A204.1 (cell line): ENCODE measurements around the gene C1orf53.
"Not testable (repeated sequence)": the region's sequence is repeated elsewhere in the genome, so short reads cannot be mapped to it uniquely, and the experiment has no call there.

Experiments used
- FAIRE-seq: peaks from 2 replicates; lab custom pipeline; 2012; peaks lifted over from hg19 to GRCh38; lab: Jason Lieb, UNC

The C1orf53 gene

GRCh38 chr1:197902454-197903195, at the start of gene C1orf53:
Gene C1orf53 (plus strand): TSS chr1:197902630. CDS start chr1:197902650, 20 bp downstream.
- no peak for FAIRE-seq

GRCh38 chr1:197855751-197856150, 46.7 kb upstream of the C1orf53 start:
- not testable (repeated sequence) for FAIRE-seq

DNA sequence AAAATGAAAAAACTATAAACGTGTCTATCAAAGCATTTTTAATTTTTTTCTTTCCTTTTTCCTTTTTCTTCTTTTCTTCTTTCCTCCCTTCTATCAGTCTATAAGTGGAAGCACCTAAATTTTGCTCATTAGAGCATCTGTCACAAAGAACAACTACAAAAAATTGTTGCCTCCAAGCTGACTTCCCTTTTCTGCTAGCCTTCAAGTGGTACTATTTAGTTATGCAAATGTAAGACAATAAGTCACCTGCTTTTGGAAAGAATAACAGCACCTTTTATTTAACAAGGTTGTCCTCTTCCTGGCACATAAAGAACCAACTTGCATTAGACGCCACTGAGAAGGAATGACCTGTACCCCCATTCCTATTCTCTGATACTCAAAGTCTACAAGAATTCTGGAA, 45.0 kb upstream of the C1orf53 start:
- FAIRE-seq, result no peak

- no peak for FAIRE-seq
Observed at GRCh38 chr1:197859024-197859423, 43.4 kb upstream of the C1orf53 start.

DNA sequence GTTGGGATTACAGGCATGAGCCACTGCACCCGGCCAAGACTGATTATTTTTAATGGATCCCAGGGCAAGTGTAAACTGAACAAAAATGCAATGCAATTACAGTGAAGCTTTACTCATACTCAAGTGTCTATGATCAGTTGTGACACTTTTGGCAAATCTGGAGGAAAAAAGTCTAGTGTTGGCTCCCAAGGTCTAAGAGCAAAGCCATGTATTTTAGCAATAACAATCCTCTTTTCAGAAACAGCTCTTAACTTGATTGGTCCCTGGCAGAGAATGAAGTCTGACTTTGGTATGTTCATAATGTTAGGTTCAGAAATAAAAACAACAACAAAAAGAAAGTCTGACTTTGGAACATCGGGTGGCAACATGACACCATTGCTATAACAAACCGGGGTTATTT, 40.2 kb upstream of the C1orf53 start:
- no peak for FAIRE-seq

- no peak for FAIRE-seq
Observed at GRCh38 chr1:197862671-197863070, 39.8 kb upstream of the C1orf53 start.

DNA sequence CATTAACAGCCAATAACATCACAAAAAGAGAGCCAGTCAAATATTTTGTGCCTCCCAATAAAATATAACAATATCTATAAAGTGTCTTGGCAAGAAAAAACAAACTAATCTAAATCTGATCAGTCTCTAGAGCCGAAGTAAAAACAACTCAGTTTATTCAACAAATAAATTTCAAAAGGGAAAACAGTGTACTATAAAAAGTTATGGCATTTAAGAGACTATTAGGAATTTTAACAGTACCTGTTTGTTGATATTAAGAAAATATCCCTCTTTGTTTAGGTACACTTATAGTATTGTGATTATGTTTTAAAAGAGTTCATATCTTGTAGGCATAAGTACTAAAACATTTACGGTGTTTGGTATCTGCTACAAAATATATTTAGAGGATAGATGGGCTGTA, 36.6 kb upstream of the C1orf53 start:
- FAIRE-seq, result no peak

DNA sequence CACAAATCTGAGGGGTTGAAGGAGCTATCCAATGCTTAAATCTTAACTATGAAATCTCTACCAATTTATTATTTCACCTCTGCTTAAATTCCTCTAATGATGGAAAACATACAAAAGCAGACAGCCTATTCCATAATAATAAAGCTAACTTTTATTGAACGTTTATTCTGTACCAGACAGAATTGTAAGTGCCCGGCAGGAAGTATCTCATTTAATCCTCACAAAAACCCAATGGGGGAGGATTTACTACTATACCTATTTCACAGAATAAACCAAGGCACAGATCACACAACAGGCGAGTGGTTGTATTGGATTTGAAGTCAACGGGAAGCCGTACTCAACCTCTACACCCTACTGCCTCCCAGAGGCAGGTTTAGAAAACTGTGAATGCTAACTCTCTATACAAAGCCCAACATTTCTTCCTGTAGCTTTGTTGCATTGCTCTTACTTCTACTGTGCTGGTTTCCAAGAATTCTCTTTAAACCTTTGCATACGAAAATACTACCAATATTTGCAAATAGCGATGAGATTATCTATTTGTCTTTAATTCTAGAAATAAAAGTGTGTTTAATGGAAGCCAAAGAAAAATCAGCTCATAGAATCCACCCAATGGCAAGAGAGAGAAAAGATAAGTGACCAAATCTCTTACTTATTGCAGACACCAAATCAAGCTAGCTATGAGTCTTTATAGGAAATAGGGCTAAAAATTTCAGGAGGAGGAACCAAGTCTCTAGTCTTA, 33.5 kb upstream of the C1orf53 start:
- peak; percentile 48 for FAIRE-seq

DNA sequence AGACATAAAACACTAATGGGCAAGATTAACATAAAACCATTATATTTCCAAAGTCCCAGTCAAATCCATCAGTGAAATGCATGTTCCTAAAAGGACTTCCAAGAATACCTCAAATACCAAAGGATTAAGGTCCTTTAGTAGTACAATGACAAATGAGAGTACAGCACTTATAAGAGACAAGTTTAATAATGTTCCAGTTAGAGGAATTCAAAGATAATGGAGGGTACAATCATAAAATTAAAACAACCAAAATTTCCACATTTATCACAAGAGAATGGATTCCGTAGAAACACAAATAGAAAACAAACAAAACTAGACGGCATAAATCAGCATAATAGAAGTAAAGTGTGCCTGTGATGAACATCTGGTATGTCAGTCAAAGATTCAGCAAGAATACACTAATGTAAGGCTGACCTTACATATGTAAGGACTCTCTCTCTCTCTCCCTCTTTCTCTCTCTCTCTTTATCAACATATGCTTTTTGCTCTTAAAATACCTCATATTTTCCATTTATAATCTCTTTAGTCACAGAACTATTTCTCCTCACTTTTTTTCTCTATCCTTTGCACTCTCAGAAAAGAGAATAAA, 32.8 kb upstream of the C1orf53 start:
- FAIRE-seq, result no peak

DNA sequence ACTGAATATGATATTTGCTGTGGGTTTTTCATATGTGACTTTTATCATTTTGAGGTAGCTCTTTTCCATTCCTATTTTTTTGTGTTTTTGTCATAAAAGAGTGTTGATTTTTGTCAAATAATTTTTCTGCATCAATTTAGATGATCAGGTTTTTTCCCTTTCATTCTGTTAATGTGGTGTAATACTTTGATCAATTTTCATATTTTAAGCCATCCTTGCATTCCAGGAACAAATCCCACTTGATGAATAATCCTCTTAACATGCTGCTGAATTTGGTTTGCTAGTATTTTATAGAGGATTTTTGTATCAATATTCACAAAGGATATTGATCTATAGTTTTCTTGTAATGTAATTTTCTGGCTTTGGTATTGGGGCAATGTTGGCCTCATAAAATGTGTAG, 25.5 kb upstream of the C1orf53 start:
- no peak for FAIRE-seq

DNA sequence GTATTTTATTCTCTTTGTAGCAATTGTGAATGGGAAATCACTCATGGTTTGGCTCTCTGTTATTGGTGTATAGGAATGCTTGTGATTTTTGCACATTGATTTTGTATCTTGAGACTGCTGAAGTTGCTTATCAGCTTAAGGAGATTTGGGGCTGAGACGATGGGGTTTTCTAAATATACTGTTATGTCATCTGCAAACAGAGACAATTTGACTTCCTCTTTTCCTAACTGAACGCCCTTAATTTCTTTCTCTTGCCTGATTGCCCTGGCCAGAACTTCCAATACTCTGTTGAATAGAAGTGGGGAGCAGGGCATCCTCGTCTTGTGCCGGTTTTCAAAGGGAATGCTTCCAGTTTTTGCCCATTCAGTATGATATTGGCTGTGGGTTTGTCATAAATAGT, 22.0 kb upstream of the C1orf53 start:
- not testable (repeated sequence) for FAIRE-seq

DNA sequence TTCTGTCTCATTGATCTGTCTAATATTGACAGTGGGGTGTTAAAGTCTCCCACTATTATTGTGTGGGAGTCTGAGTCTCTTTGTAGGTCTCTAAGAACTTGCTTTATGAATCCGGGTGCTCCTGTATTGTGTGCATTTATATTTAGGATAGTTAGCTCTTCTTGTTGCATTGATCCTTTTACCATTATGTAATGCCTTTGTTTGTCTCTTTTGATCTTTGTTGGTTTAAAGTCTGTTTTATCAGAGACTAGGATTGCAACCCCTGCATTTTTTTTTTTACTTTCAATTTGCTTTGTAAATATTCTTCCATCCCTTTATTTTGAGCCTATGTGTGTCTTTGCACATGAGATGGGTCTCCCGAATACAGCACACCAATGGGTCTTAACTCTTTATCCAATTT, 20.2 kb upstream of the C1orf53 start:
- FAIRE-seq, result not testable (repeated sequence)

- no peak for FAIRE-seq
Observed at GRCh38 chr1:197884173-197884572, 18.3 kb upstream of the C1orf53 start.

DNA sequence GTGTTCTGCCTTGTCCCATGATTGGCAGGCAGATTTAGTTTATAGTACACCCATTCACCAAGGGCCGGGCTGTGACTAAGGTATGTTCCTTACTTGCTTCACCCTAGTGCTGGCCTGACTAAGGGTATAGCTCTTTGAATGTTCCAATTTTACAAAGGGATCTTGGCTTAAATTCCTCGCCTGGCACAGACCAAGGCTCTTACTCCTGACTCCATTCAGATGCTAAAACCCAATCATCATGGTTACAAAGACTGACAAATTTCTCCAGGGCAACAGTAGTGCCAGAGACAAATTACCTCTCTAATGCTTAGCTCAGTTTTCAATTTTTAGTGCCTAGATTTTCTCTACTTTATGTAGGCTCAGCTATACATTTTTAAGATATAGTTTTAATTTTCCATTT, 11.5 kb upstream of the C1orf53 start:
- FAIRE-seq, result no peak

GRCh38 chr1:197892684-197893083, 9.7 kb upstream of the C1orf53 start:
- no peak for FAIRE-seq

- FAIRE-seq, result no peak
Observed at GRCh38 chr1:197896301-197896700, 6.1 kb upstream of the C1orf53 start.

- no peak for FAIRE-seq
Observed at GRCh38 chr1:197899037-197899436, 3.4 kb upstream of the C1orf53 start.

DNA sequence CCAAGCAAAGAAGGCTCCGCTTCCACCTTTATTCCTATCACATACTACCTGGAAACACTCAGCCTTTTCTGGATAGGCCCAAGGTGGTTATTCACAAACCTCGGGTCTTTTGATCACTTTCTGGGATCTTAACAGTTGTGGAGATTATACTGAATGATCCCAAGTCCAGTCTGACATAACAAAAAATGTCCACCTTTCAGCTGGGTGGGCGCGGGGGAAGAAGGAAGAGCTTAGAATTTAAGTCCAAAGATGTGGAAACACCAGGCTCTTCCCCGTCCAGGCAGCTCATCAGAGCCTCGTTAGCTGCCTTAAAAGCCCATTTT, 338 bp upstream of the C1orf53 start:
- FAIRE-seq, result no peak

DNA sequence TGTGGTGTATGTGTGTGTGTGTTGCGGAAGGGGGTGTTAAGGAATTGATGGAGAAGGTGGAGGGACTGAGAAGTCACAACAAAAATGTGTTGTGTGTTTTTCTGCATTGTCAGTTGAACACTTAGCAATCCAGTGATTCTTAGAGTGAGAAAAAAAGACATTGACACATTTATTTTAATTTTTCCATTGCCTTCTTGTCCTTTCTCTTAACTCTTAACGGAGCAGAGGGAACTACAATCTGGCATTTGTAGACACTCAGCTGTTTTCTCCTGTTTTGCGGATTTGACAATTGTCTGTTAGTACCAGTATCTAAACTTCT, 725 bp downstream of the C1orf53 start:
- FAIRE-seq, result no peak

GRCh38 chr1:197904126-197904787, 1.8 kb downstream of the C1orf53 start:
- FAIRE-seq, result no peak

GRCh38 chr1:197905699-197906351, 3.4 kb downstream of the C1orf53 start:
- no peak for FAIRE-seq

DNA sequence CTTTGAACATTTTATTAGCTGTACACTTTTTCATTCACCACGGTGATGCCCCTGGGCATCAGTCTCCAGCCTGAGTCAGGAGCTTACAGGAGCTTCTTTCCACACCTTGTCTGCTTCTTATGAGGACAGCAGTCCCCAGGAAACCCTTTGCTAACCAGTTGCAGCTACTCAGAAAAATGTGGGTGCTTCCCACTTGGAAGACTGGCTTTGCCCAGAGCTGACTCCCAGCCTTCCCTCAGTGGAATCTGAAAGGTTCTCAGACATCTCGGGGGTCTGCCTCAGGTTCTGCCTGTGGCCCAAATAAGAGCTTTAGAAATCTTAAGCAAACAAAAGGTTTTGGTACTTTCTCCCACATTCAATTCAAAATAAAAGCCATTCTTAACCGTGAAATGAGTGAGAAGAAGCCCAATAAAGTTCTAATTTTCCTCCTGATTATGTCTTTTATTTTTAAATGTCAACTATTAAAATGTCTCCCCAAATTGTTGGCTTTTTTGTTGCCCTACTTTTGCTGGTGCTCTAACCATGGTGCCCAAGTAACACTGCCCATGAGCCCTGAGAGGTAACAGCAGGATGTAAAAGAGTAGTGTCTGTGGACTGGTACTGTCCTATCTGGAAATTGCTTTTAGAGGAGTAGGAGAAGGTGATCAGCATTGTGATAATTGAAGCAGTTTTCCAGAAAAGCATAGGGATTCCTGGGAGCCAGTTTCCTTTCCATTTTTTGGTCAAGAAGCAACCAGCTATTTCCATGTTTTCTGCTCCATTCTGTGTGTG, 5.6 kb downstream of the C1orf53 start:
- FAIRE-seq, result no peak
